ENCODE results near the gene CHTOP.

DNA sequence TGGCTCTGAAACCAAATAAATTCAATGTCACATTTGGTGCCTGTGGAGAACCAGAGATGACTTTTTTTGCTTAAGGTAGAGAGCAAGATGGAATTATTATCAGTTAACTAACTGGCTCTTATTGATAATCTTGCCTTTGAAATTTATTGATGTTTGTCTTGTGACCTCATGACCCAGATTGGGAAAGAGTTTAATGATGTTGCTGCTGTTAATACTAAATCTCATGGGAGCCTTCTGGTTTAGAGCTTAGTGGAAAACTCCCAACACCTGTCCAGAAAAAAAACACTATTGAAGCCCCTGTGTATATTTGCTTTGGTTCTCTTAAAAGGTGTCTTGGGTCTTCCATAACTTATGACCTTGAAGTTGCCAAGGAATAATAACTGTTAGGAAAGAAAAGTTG lies 9.9 kb downstream of the CHTOP start:
- TF ChIP-seq DMAP1 (CRISPR knock-in tag; IDR thresholded peaks at IDR 0.05) = no peak
- TF ChIP-seq SP1 (IDR thresholded peaks at IDR 0.05) = no peak
- no peak for TF ChIP-seq SP1 (CRISPR knock-in tag; IDR thresholded peaks at IDR 0.05)
- TF ChIP-seq HMG20A (CRISPR knock-in tag; IDR thresholded peaks at IDR 0.05; ENCODE audit: borderline replicate concordance) = no peak
- TF ChIP-seq MAFK (conservative IDR thresholded peaks at IDR 0.05 in 1 of 2, IDR thresholded peaks at IDR 0.05 in 1 of 2; ENCODE audit: low read length in 2 of 2) = no peak

Measured in HepG2 (cell line).